GM23248 (cell line): ENCODE data around the gene ZNF783. TPM values are rescaled to one million over a fixed set of nuclear protein-coding genes. Genes with fewer than 3 reads are reported as not detected.

ENCODE experiments used
- DNase-seq: peaks from one replicate; pipeline ENCODE4 v3.0.0-alpha.2; 2015
- H2AFZ ChIP-seq: fragments of 200-600 bp; sonication (generic); 2 replicates; pipeline ENCODE4 v1.6.1; 2016; ENCODE audit warnings: antibody characterized with exemption
- H3F3A ChIP-seq: fragments of 200-600 bp; sonication (generic); 2 replicates; pipeline ENCODE4 v1.6.1; 2016; ENCODE audit warnings: mild to moderate bottlenecking, antibody characterized with exemption, mixed run types; ENCODE audit not compliant: insufficient read depth
- H3K27ac ChIP-seq: fragments of 200-600 bp; sonication (generic); 2 replicates; pipeline ENCODE4 v1.5.1; 2016; ENCODE audit warnings: mild to moderate bottlenecking
- H3K27me3 ChIP-seq: fragments of 200-600 bp; sonication (generic); replicated peaks from 2 replicates; pipeline ENCODE4 v1.6.1; 2016; ENCODE audit warnings: mild to moderate bottlenecking; ENCODE audit not compliant: insufficient read depth
- H3K36me3 ChIP-seq: fragments of 200-600 bp; sonication (generic); 2 replicates; pipeline ENCODE4 v1.6.1; 2016; ENCODE audit warnings: low read depth, mild to moderate bottlenecking
- H3K4me1 ChIP-seq: fragments of 200-600 bp; sonication (generic); 2 replicates; pipeline ENCODE4 v1.6.1; 2016; ENCODE audit warnings: mild to moderate bottlenecking; ENCODE audit not compliant: insufficient read depth
- H3K4me2 ChIP-seq: fragments of 200-600 bp; sonication (generic); one replicate; pipeline ENCODE4 v1.6.1; 2016; ENCODE audit warnings: mild to moderate bottlenecking; ENCODE audit not compliant: unreplicated experiment
- H3K4me3 ChIP-seq: fragments of 200-600 bp; sonication (generic); 2 replicates; pipeline ENCODE4 v1.5.1; 2016; ENCODE audit warnings: mild to moderate bottlenecking
- H3K79me2 ChIP-seq: fragments of 200-600 bp; sonication (generic); 2 replicates; pipeline ENCODE4 v1.6.1; 2016; ENCODE audit warnings: mild to moderate bottlenecking; ENCODE audit not compliant: insufficient read depth
- H3K9ac ChIP-seq: fragments of 200-600 bp; sonication (generic); 2 replicates; pipeline ENCODE4 v1.6.1; 2016; ENCODE audit warnings: mild to moderate bottlenecking
- H3K9me2 ChIP-seq: fragments of 200-600 bp; sonication (generic); 2 replicates; pipeline ENCODE4 v1.6.1; 2016; ENCODE audit warnings: mixed run types, mild to moderate bottlenecking, moderate library complexity; ENCODE audit not compliant: insufficient read depth
- H3K9me3 ChIP-seq: fragments of 200-600 bp; sonication (generic); one replicate; pipeline ENCODE4 v1.6.1; 2017; ENCODE audit warnings: low read depth
- H4K20me1 ChIP-seq: fragments of 200-600 bp; sonication (generic); 2 replicates; pipeline ENCODE4 v1.6.0; 2016; ENCODE audit not compliant: insufficient read depth
- EZH2 ChIP-seq: fragments of 200-600 bp; sonication (generic); IDR thresholded peaks from 2 replicates; pipeline ENCODE4 v1.6.1; 2018; ENCODE audit warnings: antibody characterized with exemption, mild to moderate bottlenecking; ENCODE audit not compliant: insufficient read depth, poor library complexity, severe bottlenecking
- EZH2phosphoT487 ChIP-seq: fragments of 200-600 bp; sonication (generic); IDR thresholded peaks from 2 replicates; pipeline ENCODE4 v1.6.1; 2018; ENCODE audit warnings: antibody characterized with exemption, moderate library complexity, mild to moderate bottlenecking, low read depth; ENCODE audit not compliant: insufficient read depth
- WGBS, 2 experiments: methylation state at CpG; one replicate each; pipeline ENCODE4 v1.1.6; 2015 to 2017; ENCODE audit warnings: low lambda C conversion rate in 2 of 2, low coverage in 1 of 2; ENCODE audit errors: missing lambda C conversion rate in 2 of 2; 5-methylcytosine and 5-hydroxymethylcytosine counted together
- in situ Hi-C: fragments of 300-500 bp; cut with MboI; formaldehyde crosslinking; loops from 2 replicates; pipeline ENCODE4 v1.15.0; 2020
- polyA plus RNA-seq: library from polyadenylated mRNA; unstranded; fragments of >200 nt; fragmentation: Nextera tagmentation; extraction: Ambion mirVana; gene quantifications from 2 replicates; pipeline ENCODE4 v1.2.1, GENCODE V29; 2016
- total RNA-seq: library from RNA; depleted of rRNA; stranded (reverse); fragments of >200 nt; shearing (Covaris generic); gene quantifications from 2 replicates; pipeline ENCODE4 v1.2.3, GENCODE V29; 2014

Gene ZNF783
- total and polyA plus RNA-seq, 2 experiments from 2014 or later, result 3.6 to 8.6 TPM

GRCh38 chr7:149218469-149219420 is 43.3 kb upstream of the ZNF783 start:
- Histone ChIP-seq H3K79me2 (peaks cover 33% of the 10 kb centered on the region), H3K9me3 (no peaks in the 10 kb centered on the region), H3K27ac (peak overlapping the region; percentile 33), H4K20me1 (no peaks in the 10 kb centered on the region), H3F3A (peaks cover 20% of the 10 kb centered on the region), H3K36me3 (peaks cover 33% of the 10 kb centered on the region), H3K9me2 (no peaks in the 10 kb centered on the region), H3K4me3 (no peak overlapping the region), H2AFZ (no peak overlapping the region), H3K9ac (no peak overlapping the region), H3K4me2 (no peak overlapping the region), H3K4me1 (peaks cover 26% of the 10 kb centered on the region), H3K27me3 (no peaks in the 10 kb centered on the region)
- WGBS, 2 experiments, result 61 to 63% methylated on average over 10 of the region's 10 CpGs
- in situ Hi-C loops, result no loop called here
- DNase-seq, result peak; percentile 61
- no peak for TF ChIP-seq EZH2phosphoT487
- TF ChIP-seq EZH2, result no peak

GRCh38 chr7:149220534-149220933 is 41.5 kb upstream of the ZNF783 start:
- Histone ChIP-seq H3K4me3 (no peak overlapping the region), H2AFZ (no peak overlapping the region), H3K36me3 (peaks cover 20% of the 10 kb centered on the region; the same call in 1 of the 2 replicates), H3K27me3 (no peaks in the 10 kb centered on the region), H3K27ac (peak overlapping the region; percentile 33), H3K4me1 (peaks cover 26% of the 10 kb centered on the region), H3K9ac (no peak overlapping the region), H3K9me2 (no peaks in the 10 kb centered on the region), H4K20me1 (no peaks in the 10 kb centered on the region), H3K4me2 (no peak overlapping the region), H3F3A (peaks cover 20% of the 10 kb centered on the region), H3K79me2 (peaks cover 33% of the 10 kb centered on the region), H3K9me3 (no peaks in the 10 kb centered on the region)
- TF ChIP-seq EZH2 (no peak), EZH2phosphoT487 (no peak)
- in situ Hi-C loops, result no loop called here
- DNase-seq, result peak; percentile 89
- WGBS, 2 experiments, result 37 to 59% methylated on average over 6 of the region's 6 CpGs

- no peak for DNase-seq
- H3K27ac ChIP-seq, result no peak overlapping the region
These were observed 38.8 kb upstream of the ZNF783 start for GRCh38 chr7:149223176-149223575.

GRCh38 chr7:149223761-149224160 is 38.2 kb upstream of the ZNF783 start:
- H3F3A ChIP-seq, result peaks cover 12% of the 10 kb centered on the region
- WGBS, 2 experiments, result 96% methylated on average over 21 of the region's 39 CpGs; no CpG with 5 or more reads in 1 of the 2 experiments
- H3K9me2 ChIP-seq, result no peaks in the 10 kb centered on the region
- peaks cover 4% of the 10 kb centered on the region; the same call in 1 of the 2 replicates for H3K36me3 ChIP-seq
- no peak overlapping the region for H3K27ac ChIP-seq
- no peaks in the 10 kb centered on the region for H4K20me1 ChIP-seq
- no peak for TF ChIP-seq EZH2
- TF ChIP-seq EZH2phosphoT487, result no peak
- peaks cover 23% of the 10 kb centered on the region for H3K4me1 ChIP-seq
- no peaks in the 10 kb centered on the region for H3K27me3 ChIP-seq
- DNase-seq, result no peak
- no peak overlapping the region for H3K9ac ChIP-seq
- no peak overlapping the region for H2AFZ ChIP-seq
- H3K9me3 ChIP-seq, result no peaks in the 10 kb centered on the region
- H3K79me2 ChIP-seq, result peaks cover 11% of the 10 kb centered on the region
- no peak overlapping the region for H3K4me2 ChIP-seq
- in situ Hi-C loops, result no loop called here
- no peak overlapping the region for H3K4me3 ChIP-seq

More at GRCh38 chr7:149223176-149223575, 38.8 kb upstream of the ZNF783 start:
- in situ Hi-C loops, result no loop called here
- Histone ChIP-seq H3K9me3 (no peaks in the 10 kb centered on the region), H3K36me3 (peaks cover 4% of the 10 kb centered on the region; the same call in 1 of the 2 replicates), H3F3A (peaks cover 11% of the 10 kb centered on the region), H3K4me1 (peaks cover 29% of the 10 kb centered on the region), H4K20me1 (no peaks in the 10 kb centered on the region), H3K4me3 (no peak overlapping the region), H3K27me3 (no peaks in the 10 kb centered on the region), H3K9ac (no peak overlapping the region), H2AFZ (no peak overlapping the region), H3K4me2 (no peak overlapping the region), H3K9me2 (no peaks in the 10 kb centered on the region), H3K79me2 (peaks cover 15% of the 10 kb centered on the region)
- TF ChIP-seq EZH2phosphoT487, result no peak
- no peak for TF ChIP-seq EZH2
- WGBS, 2 experiments, result 89 to 92% methylated on average over 8 of the region's 8 CpGs
